ENCODE results near the gene CD48.

CD48 gene

GRCh38 chr1:160724465-160725242, 13.0 kb upstream of the CD48 start:
- Histone ChIP-seq H3K79me2 (ENCODE audit: control insufficient read depth, low read length) (no peaks in the 10 kb centered on the region), H3K27me3 (ENCODE audit: control insufficient read depth, low read length) (peaks cover 13% of the 10 kb centered on the region), H3K4me3 (ENCODE audit: low read length) (no peak overlapping the region), H3K4me1 (ENCODE audit: control insufficient read depth, low read length) (peaks cover 16% of the 10 kb centered on the region), H3K9me3 (ENCODE audit: control insufficient read depth, insufficient read depth, low read length) (no peaks in the 10 kb centered on the region), H3K4me2 (ENCODE audit: low read length) (no peak overlapping the region), H3K27ac (ENCODE audit: low read depth, low read length) (no peak overlapping the region), H4K20me1 (ENCODE audit: control insufficient read depth, insufficient read depth, low read depth, low read length) (no peaks in the 10 kb centered on the region), H3K36me3 (ENCODE audit: control insufficient read depth, low read length) (no peaks in the 10 kb centered on the region), H3F3A (ENCODE audit: control insufficient read depth, insufficient read depth) (no peaks in the 10 kb centered on the region), H3K9me2 (replicated peaks; ENCODE audit: control insufficient read depth, low read length) (no peaks in the 10 kb centered on the region)
- no peak for TF ChIP-seq CTCF (IDR thresholded peaks at IDR 0.05; ENCODE audit: low read depth, low read length, poor library complexity, severe bottlenecking)
- no peak for TF ChIP-seq EZH2phosphoT487 (IDR thresholded peaks at IDR 0.05; ENCODE audit: borderline replicate concordance, low read length)

- no peaks in the 10 kb centered on the region for H3F3A ChIP-seq (ENCODE audit: control insufficient read depth, insufficient read depth)
- TF ChIP-seq CTCF (IDR thresholded peaks at IDR 0.05; ENCODE audit: low read depth, low read length, poor library complexity, severe bottlenecking) (no peak), EZH2phosphoT487 (IDR thresholded peaks at IDR 0.05; ENCODE audit: borderline replicate concordance, low read length) (no peak)
- H3K9me2 ChIP-seq (replicated peaks; ENCODE audit: control insufficient read depth, low read length): no peaks in the 10 kb centered on the region
Measured at GRCh38 chr1:160723332-160723731, 11.7 kb upstream of the CD48 start.

GRCh38 chr1:160722726-160723125, 11.1 kb upstream of the CD48 start:
- Histone ChIP-seq H3K79me2 (ENCODE audit: control insufficient read depth, low read length) (no peaks in the 10 kb centered on the region), H3K9me2 (replicated peaks; ENCODE audit: control insufficient read depth, low read length) (no peaks in the 10 kb centered on the region), H3K4me3 (ENCODE audit: low read length) (no peak overlapping the region), H3F3A (ENCODE audit: control insufficient read depth, insufficient read depth) (no peaks in the 10 kb centered on the region), H3K27ac (ENCODE audit: low read depth, low read length) (no peak overlapping the region), H3K9me3 (ENCODE audit: control insufficient read depth, insufficient read depth, low read length) (no peaks in the 10 kb centered on the region), H3K4me1 (ENCODE audit: control insufficient read depth, low read length) (peaks cover 16% of the 10 kb centered on the region), H3K27me3 (ENCODE audit: control insufficient read depth, low read length) (peaks cover 8% of the 10 kb centered on the region), H4K20me1 (ENCODE audit: control insufficient read depth, insufficient read depth, low read depth, low read length) (no peaks in the 10 kb centered on the region), H3K4me2 (ENCODE audit: low read length) (no peak overlapping the region), H3K36me3 (ENCODE audit: control insufficient read depth, low read length) (no peaks in the 10 kb centered on the region)
- TF ChIP-seq EZH2phosphoT487 (IDR thresholded peaks at IDR 0.05; ENCODE audit: borderline replicate concordance, low read length) (no peak), CTCF (IDR thresholded peaks at IDR 0.05; ENCODE audit: low read depth, low read length, poor library complexity, severe bottlenecking) (no peak)

More at GRCh38 chr1:160723332-160723731, 11.7 kb upstream of the CD48 start:
- peaks cover 8% of the 10 kb centered on the region for H3K27me3 ChIP-seq (ENCODE audit: control insufficient read depth, low read length)
- no peaks in the 10 kb centered on the region for H3K79me2 ChIP-seq (ENCODE audit: control insufficient read depth, low read length)
- H4K20me1 ChIP-seq (ENCODE audit: control insufficient read depth, insufficient read depth, low read depth, low read length): no peaks in the 10 kb centered on the region
- no peaks in the 10 kb centered on the region for H3K9me3 ChIP-seq (ENCODE audit: control insufficient read depth, insufficient read depth, low read length)
- H3K4me1 ChIP-seq (ENCODE audit: control insufficient read depth, low read length): peaks cover 16% of the 10 kb centered on the region
- H3K4me2 ChIP-seq (ENCODE audit: low read length): no peak overlapping the region
- no peak overlapping the region for H3K27ac ChIP-seq (ENCODE audit: low read depth, low read length)
- H3K4me3 ChIP-seq (ENCODE audit: low read length): no peak overlapping the region
- no peaks in the 10 kb centered on the region for H3K36me3 ChIP-seq (ENCODE audit: control insufficient read depth, low read length)

Measured in DOHH2 (cell line).